Peyer's patch (tissue), 4 donors: Measurements from ENCODE around the gene LMOD1. TPM values are rescaled to one million over a fixed set of nuclear protein-coding genes. Genes with fewer than 3 reads are reported as not detected.
A peak's percentile ranks its signal among the peaks of the same experiment; 100 is the strongest.

Experiments used
- DNase-seq, 3 donors: peaks; one replicate each; pipeline ENCODE4 v3.0.0-alpha.2; 2017 to 2019
- H3K27ac ChIP-seq, 4 donors: fragments of 200-600 bp; sonication (generic); one replicate each; pipeline ENCODE4 v1.5.1; 2016 to 2019
- H3K27me3 ChIP-seq, 2 donors: fragments of 200-600 bp; sonication (generic); one replicate each; pipeline ENCODE4 v1.5.1; 2019
- H3K36me3 ChIP-seq, 3 donors: fragments of 200-600 bp; sonication (generic); one replicate each; pipeline ENCODE4 v1.5.1; 2016 to 2019
- H3K4me1 ChIP-seq, 4 donors: fragments of 200-600 bp; sonication (generic); one replicate each; pipeline ENCODE4 v1.5.1; 2016 to 2019
- H3K4me3 ChIP-seq, 4 donors: fragments of 200-600 bp; sonication (generic); 1 replicate in 3 of 4; 2 replicates in 1 of 4; pipeline ENCODE4 v1.5.1; 2016 to 2019; ENCODE audit warnings: mild to moderate bottlenecking in 1 of 4
- H3K9me3 ChIP-seq, 4 donors: fragments of 200-600 bp; sonication (generic); one replicate each; pipeline ENCODE4 v1.5.1; 2016 to 2019; ENCODE audit warnings: mild to moderate bottlenecking in 1 of 4
- POLR2A ChIP-seq, 2 donors: fragments of 450-650 bp; IDR thresholded peaks; one replicate each; pipeline ENCODE4 v1.5.1; 2017; ENCODE audit warnings: antibody characterized with exemption in 2 of 2, mild to moderate bottlenecking in 2 of 2, moderate library complexity in 2 of 2
- total RNA-seq, 4 donors: library from RNA; depleted of rRNA; stranded (reverse); fragments of >200 nt; gene quantifications; one replicate each; pipeline ENCODE4 v1.1.0, GENCODE V29; 2016
- TF ChIP-seq, protein P1 (sequence below), 6 experiments: fragments of 450-650 bp in 4 of 6; fragments of 200-600 bp in 2 of 6; sonication (generic) in 1 of 6; IDR thresholded peaks; one replicate each; pipeline ENCODE4 v1.5.1; 2017 to 2019; ENCODE audit warnings: antibody characterized with exemption in 6 of 6, mild to moderate bottlenecking in 3 of 6, moderate library complexity in 1 of 6

The LMOD1 gene
- total RNA-seq, 4 donors from 2014 or later, result 10.0 to 70.1 (median 32.6) TPM

DNA sequence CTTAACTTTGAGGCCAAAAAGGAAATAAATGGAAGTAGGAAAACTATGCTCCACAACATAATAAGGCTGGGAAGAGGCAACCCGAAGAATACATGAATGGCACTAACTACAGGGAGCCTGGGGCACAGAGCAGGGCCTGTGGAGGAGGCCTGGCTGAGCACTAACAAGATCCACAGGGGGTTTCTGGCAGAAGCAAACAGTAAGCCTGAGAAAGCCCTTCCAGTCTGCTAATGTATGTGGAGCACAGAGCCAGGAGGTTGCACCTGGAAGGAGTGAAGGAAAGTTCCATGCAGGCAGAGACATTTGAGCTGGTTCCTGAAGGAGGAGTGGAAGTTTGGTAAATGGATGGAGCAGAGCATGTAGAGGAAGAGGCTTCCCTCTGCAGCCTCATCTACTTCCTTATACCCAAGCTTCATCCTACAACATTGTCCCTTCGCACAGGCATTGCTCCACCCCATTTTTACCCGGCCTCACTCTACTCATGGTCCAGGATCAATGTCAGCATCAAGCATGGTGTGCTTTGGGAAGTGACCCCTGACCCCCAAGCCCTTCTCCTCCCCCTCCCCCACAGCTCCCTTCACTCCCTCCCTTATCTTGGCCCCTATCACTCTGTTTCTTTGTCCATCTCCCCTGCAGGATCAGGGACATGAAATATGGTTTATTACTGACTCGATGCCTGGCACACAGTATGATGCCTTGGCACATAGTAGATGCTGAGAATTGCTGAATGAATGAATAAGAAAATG, 34.3 kb downstream of the LMOD1 start:
- TF ChIP-seq POLR2A (IDR thresholded peaks at IDR 0.05), result no peak
- TF ChIP-seq, protein P1, sequence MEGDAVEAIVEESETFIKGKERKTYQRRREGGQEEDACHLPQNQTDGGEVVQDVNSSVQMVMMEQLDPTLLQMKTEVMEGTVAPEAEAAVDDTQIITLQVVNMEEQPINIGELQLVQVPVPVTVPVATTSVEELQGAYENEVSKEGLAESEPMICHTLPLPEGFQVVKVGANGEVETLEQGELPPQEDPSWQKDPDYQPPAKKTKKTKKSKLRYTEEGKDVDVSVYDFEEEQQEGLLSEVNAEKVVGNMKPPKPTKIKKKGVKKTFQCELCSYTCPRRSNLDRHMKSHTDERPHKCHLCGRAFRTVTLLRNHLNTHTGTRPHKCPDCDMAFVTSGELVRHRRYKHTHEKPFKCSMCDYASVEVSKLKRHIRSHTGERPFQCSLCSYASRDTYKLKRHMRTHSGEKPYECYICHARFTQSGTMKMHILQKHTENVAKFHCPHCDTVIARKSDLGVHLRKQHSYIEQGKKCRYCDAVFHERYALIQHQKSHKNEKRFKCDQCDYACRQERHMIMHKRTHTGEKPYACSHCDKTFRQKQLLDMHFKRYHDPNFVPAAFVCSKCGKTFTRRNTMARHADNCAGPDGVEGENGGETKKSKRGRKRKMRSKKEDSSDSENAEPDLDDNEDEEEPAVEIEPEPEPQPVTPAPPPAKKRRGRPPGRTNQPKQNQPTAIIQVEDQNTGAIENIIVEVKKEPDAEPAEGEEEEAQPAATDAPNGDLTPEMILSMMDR (IDR thresholded peaks at IDR 0.05), result no peak
- Histone ChIP-seq H3K27ac (peak overlapping the region in 2 of 4 donors; percentile 55 to 93), H3K4me1 (peaks cover 0 to 18% (median 0%) of the 10 kb centered on the region in 4 donors)

DNA sequence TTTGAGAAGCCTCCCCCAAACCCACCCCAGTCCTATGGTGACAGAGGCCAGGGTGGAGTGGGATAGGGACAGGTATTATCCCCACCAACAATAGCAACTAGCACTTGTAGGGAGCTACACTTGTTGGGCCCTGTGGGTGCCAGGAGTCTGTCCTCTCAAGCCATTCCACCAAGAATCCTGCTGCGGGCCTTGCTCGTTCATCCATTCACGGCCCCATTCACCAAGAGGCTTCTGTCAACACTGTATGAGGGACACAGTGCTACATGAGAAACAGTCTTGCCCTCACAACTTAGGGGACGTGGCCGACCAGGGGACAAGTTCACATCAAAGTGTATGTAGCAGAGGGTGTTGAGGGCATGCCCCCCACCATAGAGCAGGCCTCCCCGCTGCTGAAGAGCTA, 38.7 kb downstream of the LMOD1 start:
- TF ChIP-seq, protein P1 (IDR thresholded peaks at IDR 0.05), result no peak
- no peak for TF ChIP-seq POLR2A (IDR thresholded peaks at IDR 0.05)
- Histone ChIP-seq H3K4me1 (peaks cover 0 to 18% (median 0%) of the 10 kb centered on the region in 4 donors), H3K27ac (peak overlapping the region in 3 of 4 donors; percentile 49 to 89 (median 55))

More for the DNA sequence above, 34.3 kb downstream of the LMOD1 start:
- DNase-seq, result no peak
- Histone ChIP-seq H3K4me3 (no peak overlapping the region), H3K36me3 (no peaks in the 10 kb centered on the region), H3K27me3 (no peaks in the 10 kb centered on the region), H3K9me3 (no peaks in the 10 kb centered on the region)

DNA sequence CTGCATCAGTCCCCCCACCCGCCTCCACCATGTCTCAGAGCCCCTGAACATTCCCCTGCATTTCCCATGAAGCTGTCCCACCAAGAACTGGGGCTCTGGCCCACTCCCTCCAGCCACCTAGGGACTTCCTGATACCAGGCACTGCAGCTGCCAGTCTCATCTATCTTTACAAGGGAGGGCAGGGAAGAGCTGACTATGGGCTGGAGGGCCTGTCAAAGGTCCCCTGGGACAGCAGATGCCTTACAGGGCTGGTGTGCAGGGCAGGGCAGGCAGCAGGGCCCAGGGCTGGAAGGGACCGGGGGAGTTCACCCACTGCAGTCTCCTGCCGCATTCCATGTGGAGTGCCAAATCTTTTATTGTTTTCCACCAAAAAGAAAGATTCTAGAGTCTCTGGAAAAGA, 40.0 kb downstream of the LMOD1 start:
- Histone ChIP-seq H3K27ac (peak overlapping the region in 3 of 4 donors; percentile 55 to 89 (median 81)), H3K9me3 (no peaks in the 10 kb centered on the region), H3K36me3 (no peaks in the 10 kb centered on the region), H3K27me3 (no peaks in the 10 kb centered on the region), H3K4me3 (no peak overlapping the region), H3K4me1 (peaks cover 0 to 18% (median 0%) of the 10 kb centered on the region in 4 donors)
- no peak for TF ChIP-seq POLR2A (IDR thresholded peaks at IDR 0.05)
- TF ChIP-seq, protein P1 (IDR thresholded peaks at IDR 0.05), result no peak
- no peak for DNase-seq

More for the DNA sequence above, 38.7 kb downstream of the LMOD1 start:
- no peak for DNase-seq
- H3K36me3 ChIP-seq, result no peaks in the 10 kb centered on the region
- H3K9me3 ChIP-seq, result no peaks in the 10 kb centered on the region
- H3K4me3 ChIP-seq, result no peak overlapping the region
- no peaks in the 10 kb centered on the region for H3K27me3 ChIP-seq

DNA sequence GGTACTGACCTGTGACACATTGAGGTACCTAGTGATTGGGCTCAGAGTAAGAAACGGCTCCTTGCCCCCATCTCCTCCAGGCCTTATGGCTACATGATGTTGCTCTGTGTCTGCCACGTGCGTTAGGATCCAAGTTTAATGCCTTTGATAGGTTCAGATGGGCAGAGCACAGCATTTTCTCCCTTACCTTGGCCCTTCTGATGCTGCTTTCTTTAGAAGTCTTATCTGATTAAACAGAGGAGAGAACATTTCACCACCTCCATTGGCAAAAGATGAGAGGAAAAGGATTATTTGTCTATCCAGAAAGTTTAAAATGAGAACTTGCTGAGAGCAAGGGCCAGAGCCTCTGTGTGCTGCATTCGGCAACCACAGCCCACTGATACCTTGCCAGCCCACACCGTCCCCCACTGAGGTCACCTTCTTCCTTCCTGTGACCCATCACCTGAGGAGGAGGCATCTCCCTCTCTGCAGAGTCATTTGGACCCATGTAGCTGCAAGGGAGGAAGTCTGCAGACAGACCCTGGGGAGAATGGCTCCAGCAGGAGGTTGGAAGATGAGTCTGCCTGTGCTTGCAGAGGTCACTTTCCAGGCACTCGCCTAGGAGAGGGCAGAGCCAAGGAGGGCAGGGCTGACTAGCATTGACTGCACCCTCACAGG, 41.0 kb downstream of the LMOD1 start:
- Histone ChIP-seq H3K27ac (peak overlapping the region; percentile 6 to 89 (median 68)), H3K36me3 (no peaks in the 10 kb centered on the region), H3K4me1 (peaks cover 0 to 18% (median 0%) of the 10 kb centered on the region in 4 donors), H3K9me3 (no peaks in the 10 kb centered on the region), H3K4me3 (no peak overlapping the region), H3K27me3 (no peaks in the 10 kb centered on the region)
- TF ChIP-seq, protein P1 (IDR thresholded peaks at IDR 0.05), result no peak
- no peak for TF ChIP-seq POLR2A (IDR thresholded peaks at IDR 0.05)
- DNase-seq, result no peak

DNA sequence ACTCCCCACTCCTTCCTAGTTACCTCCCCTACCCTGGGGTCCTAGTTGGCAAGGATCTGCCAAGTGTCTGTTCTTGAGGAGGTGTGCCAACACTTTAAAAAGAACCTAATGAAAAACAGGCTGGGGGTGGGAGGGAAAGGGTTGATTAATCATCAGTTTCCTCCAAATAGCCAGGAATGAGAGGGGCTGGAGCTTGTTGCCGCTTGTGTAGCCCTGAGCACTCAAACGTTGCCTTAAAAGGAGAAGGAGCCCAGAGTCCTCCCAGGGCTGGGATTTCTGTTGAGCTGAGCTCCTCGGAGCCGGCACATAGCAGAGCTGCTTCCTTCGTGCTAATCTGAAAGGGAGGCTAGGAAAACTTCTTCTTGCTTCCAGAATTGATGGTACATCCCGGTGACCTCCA, 41.8 kb downstream of the LMOD1 start:
- Histone ChIP-seq H3K4me1 (peaks cover 0 to 15% (median 0%) of the 10 kb centered on the region in 4 donors), H3K36me3 (no peaks in the 10 kb centered on the region), H3K9me3 (no peaks in the 10 kb centered on the region), H3K27me3 (no peaks in the 10 kb centered on the region), H3K27ac (peak overlapping the region; percentile 55 to 89 (median 72)), H3K4me3 (no peak overlapping the region)
- peak in 1 of 3 donors; percentile 50 for DNase-seq
- TF ChIP-seq POLR2A (IDR thresholded peaks at IDR 0.05), result no peak
- TF ChIP-seq, protein P1 (IDR thresholded peaks at IDR 0.05), result no peak
